ENCODE data around the gene ARMC9.

The ARMC9 gene

GRCh38 chr2:231290321-231291015 is 92.0 kb downstream of the ARMC9 start:
- no peak for TF ChIP-seq CTCF (conservative IDR thresholded peaks at IDR 0.05; ENCODE audit: control insufficient read depth, insufficient read depth, low read depth, low read length)
- DNase-seq (ENCODE audit: low read depth): no peak
- H3K4me3 ChIP-seq (ENCODE audit: control insufficient read depth, low read depth, low read length): no peak overlapping the region

GRCh38 chr2:231292472-231293134 is 94.2 kb downstream of the ARMC9 start:
- TF ChIP-seq CTCF (conservative IDR thresholded peaks at IDR 0.05; ENCODE audit: control insufficient read depth, insufficient read depth, low read depth, low read length): no peak
- DNase-seq (ENCODE audit: low read depth): no peak
- no peak overlapping the region for H3K4me3 ChIP-seq (ENCODE audit: control insufficient read depth, low read depth, low read length)

- DNase-seq (ENCODE audit: low read depth): no peak
- no peak overlapping the region for H3K4me3 ChIP-seq (ENCODE audit: control insufficient read depth, low read depth, low read length)
These were observed 94.7 kb downstream of the ARMC9 start for GRCh38 chr2:231293163-231293562.

GRCh38 chr2:231294116-231294515 is 95.7 kb downstream of the ARMC9 start:
- no peak overlapping the region for H3K4me3 ChIP-seq (ENCODE audit: control insufficient read depth, low read depth, low read length)
- DNase-seq (ENCODE audit: low read depth): no peak
- no peak for TF ChIP-seq CTCF (conservative IDR thresholded peaks at IDR 0.05; ENCODE audit: control insufficient read depth, insufficient read depth, low read depth, low read length)

More at GRCh38 chr2:231293163-231293562, 94.7 kb downstream of the ARMC9 start:
- no peak for TF ChIP-seq CTCF (conservative IDR thresholded peaks at IDR 0.05; ENCODE audit: control insufficient read depth, insufficient read depth, low read depth, low read length)

GRCh38 chr2:231294571-231295362 is 96.3 kb downstream of the ARMC9 start:
- no peak overlapping the region for H3K4me3 ChIP-seq (ENCODE audit: control insufficient read depth, low read depth, low read length)
- no peak for DNase-seq (ENCODE audit: low read depth)
- no peak for TF ChIP-seq CTCF (conservative IDR thresholded peaks at IDR 0.05; ENCODE audit: control insufficient read depth, insufficient read depth, low read depth, low read length)

- TF ChIP-seq CTCF (conservative IDR thresholded peaks at IDR 0.05; ENCODE audit: control insufficient read depth, insufficient read depth, low read depth, low read length): no peak
- DNase-seq (ENCODE audit: low read depth): no peak
These were observed 96.9 kb downstream of the ARMC9 start for GRCh38 chr2:231295363-231295655.

More at GRCh38 chr2:231295363-231295655, 96.9 kb downstream of the ARMC9 start:
- H3K4me3 ChIP-seq (ENCODE audit: control insufficient read depth, low read depth, low read length): no peak overlapping the region
